Upper lobe of left lung (tissue), 6 donors: Measurements from ENCODE around the gene C6orf47. TPM values are rescaled to one million over a fixed set of nuclear protein-coding genes. Genes with fewer than 3 reads are reported as not detected.
A peak's percentile ranks its signal among the peaks of the same experiment; 100 is the strongest.

Source experiments
- ATAC-seq, 2 donors: fragments of 200-7000 bp; cut with Tn5 transposase; one replicate each; pipeline ENCODE4 v1.9.1; 2022; ENCODE audit warnings: mild to moderate bottlenecking in 2 of 2, moderate library complexity in 2 of 2; ENCODE audit not compliant: low FRiP score in 2 of 2
- DNase-seq, 2 donors: peaks; one replicate each; pipeline ENCODE4 v3.0.0-alpha.2; 2019 to 2020
- H3K27ac ChIP-seq, 4 donors: fragments of 200-600 bp; sonication (generic); one replicate each; pipeline ENCODE4 v1.5.1; 2016 to 2019
- H3K27me3 ChIP-seq, 4 donors: fragments of 200-600 bp; sonication (generic); one replicate each; pipeline ENCODE4 v1.5.1; 2017 to 2019
- H3K36me3 ChIP-seq, 4 donors: fragments of 200-600 bp; sonication (generic); one replicate each; pipeline ENCODE4 v1.5.1; 2016 to 2019
- H3K4me1 ChIP-seq, 4 donors: fragments of 200-600 bp; sonication (generic); one replicate each; pipeline ENCODE4 v1.5.1; 2018 to 2019
- H3K4me3 ChIP-seq, 4 donors: fragments of 200-600 bp; sonication (generic); one replicate each; pipeline ENCODE4 v1.5.1; 2017 to 2019; ENCODE audit warnings: mild to moderate bottlenecking in 2 of 4, moderate library complexity in 1 of 4
- H3K9me3 ChIP-seq, 4 donors: fragments of 200-600 bp; sonication (generic); one replicate each; pipeline ENCODE4 v1.5.1; 2018 to 2019
- EP300 ChIP-seq, 4 donors: sonication (generic); formaldehyde crosslinking; IDR thresholded peaks; one replicate each; pipeline ENCODE4 v1.5.1; 2017; ENCODE audit warnings: antibody characterized with exemption in 4 of 4, control low read depth in 2 of 4
- POLR2A ChIP-seq, 4 donors: fragments of 450-650 bp; IDR thresholded peaks; one replicate each; pipeline ENCODE4 v1.5.1; 2016 to 2017; ENCODE audit warnings: antibody characterized with exemption in 4 of 4, mild to moderate bottlenecking in 2 of 4
- POLR2AphosphoS5 ChIP-seq, 2 donors: sonication (generic); formaldehyde crosslinking; IDR thresholded peaks; one replicate each; pipeline ENCODE4 v1.5.1; 2017; ENCODE audit warnings: antibody characterized with exemption in 2 of 2
- WGBS, 2 donors: methylation state at CpG; one replicate each; pipeline ENCODE4 v1.1.5; 2017 to 2018; 5-methylcytosine and 5-hydroxymethylcytosine counted together
- total RNA-seq, 6 donors: library from RNA; depleted of rRNA in 4 of 6; stranded (reverse); fragments of >200 nt in 4 of 6; gene quantifications; one replicate each; pipeline versions ENCODE4 v1.1.0 to v1.2.1, GENCODE V29; 2016 to 2021
- TF ChIP-seq, protein P1 (sequence below), 6 experiments: fragments of 450-650 bp in 4 of 6; fragments of 200-600 bp in 2 of 6; sonication (generic) in 2 of 6; IDR thresholded peaks; one replicate each; pipeline ENCODE4 v1.5.1; 2016 to 2019; ENCODE audit warnings: antibody characterized with exemption in 6 of 6
- donor health status: DM: no; HTN: no; CAD: no; lungs with moderate emphysema.
- donor health status: DM: no; HTN: yes; CAD: no; lungs with severe emphysema.

C6orf47 gene
- total RNA-seq, 6 donors from 2014 or later, result 25.0 to 30.1 (median 28.4) TPM

DNA sequence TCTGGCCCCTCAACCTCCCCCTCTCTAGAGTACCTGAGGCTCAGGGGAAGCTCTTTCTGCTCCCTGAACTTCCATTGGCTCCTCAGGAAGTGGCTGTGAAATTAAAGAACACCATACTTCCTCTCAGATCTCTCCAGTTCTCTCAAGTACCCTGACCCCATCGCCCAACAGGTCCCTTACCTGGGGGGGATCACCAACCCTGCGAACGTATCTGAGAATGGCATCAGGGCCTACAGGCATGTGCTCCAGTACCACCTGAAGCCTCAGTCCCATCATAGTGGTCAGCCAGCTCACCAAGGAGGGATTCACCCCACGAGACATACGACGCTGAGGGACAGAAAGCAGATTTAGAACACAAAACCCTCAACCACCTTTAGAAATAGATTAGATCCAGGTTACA is 20.0 kb downstream of the C6orf47 start:
- ATAC-seq, result no peak
- DNase-seq, result no peak
- Histone ChIP-seq H3K27ac (no peak overlapping the region), H3K4me1 (no peaks in the 10 kb centered on the region), H3K4me3 (no peak overlapping the region), H3K27me3 (no peaks in the 10 kb centered on the region), H3K9me3 (no peaks in the 10 kb centered on the region), H3K36me3 (peaks cover 74 to 100% (median 92%) of the 10 kb centered on the region in 4 donors)
- WGBS, 2 donors, result 97 to 98% methylated on average over 6 of the region's 6 CpGs
- TF ChIP-seq, protein P1, sequence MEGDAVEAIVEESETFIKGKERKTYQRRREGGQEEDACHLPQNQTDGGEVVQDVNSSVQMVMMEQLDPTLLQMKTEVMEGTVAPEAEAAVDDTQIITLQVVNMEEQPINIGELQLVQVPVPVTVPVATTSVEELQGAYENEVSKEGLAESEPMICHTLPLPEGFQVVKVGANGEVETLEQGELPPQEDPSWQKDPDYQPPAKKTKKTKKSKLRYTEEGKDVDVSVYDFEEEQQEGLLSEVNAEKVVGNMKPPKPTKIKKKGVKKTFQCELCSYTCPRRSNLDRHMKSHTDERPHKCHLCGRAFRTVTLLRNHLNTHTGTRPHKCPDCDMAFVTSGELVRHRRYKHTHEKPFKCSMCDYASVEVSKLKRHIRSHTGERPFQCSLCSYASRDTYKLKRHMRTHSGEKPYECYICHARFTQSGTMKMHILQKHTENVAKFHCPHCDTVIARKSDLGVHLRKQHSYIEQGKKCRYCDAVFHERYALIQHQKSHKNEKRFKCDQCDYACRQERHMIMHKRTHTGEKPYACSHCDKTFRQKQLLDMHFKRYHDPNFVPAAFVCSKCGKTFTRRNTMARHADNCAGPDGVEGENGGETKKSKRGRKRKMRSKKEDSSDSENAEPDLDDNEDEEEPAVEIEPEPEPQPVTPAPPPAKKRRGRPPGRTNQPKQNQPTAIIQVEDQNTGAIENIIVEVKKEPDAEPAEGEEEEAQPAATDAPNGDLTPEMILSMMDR (IDR thresholded peaks at IDR 0.05), result no peak
- no peak for TF ChIP-seq POLR2A (IDR thresholded peaks at IDR 0.05)
- TF ChIP-seq POLR2AphosphoS5 (IDR thresholded peaks at IDR 0.05), result no peak
- TF ChIP-seq EP300 (IDR thresholded peaks at IDR 0.05), result no peak

DNA sequence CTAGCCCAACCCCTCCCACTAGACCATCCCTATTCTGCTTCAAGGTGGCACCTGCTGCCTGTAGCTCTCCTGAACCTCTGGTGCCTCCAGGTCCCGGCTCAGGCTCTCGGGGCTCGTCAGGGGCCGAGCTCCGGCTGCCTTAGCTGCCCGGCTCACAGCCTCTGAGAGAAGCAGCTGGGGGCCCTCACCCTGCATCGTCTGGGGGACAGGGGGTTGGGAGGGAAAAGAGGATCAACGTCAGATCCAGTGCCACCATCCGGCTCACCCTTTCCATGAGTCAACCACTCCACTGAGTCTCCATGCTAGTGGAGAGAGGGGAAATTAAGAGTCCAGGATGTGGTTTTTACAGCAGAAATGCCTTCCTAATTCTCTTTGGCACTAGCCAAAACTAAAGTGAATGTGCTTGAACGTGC is 21.1 kb downstream of the C6orf47 start:
- TF ChIP-seq POLR2A (IDR thresholded peaks at IDR 0.05) (no peak), POLR2AphosphoS5 (IDR thresholded peaks at IDR 0.05) (no peak), EP300 (IDR thresholded peaks at IDR 0.05) (no peak)
- TF ChIP-seq, protein P1 (IDR thresholded peaks at IDR 0.05), result no peak
- no peak overlapping the region for H3K27ac ChIP-seq
- no peaks in the 10 kb centered on the region for H3K9me3 ChIP-seq
- no peak for ATAC-seq
- no peak overlapping the region for H3K4me3 ChIP-seq
- H3K27me3 ChIP-seq, result no peaks in the 10 kb centered on the region
- WGBS, 2 donors, result 74 to 76% methylated on average over 9 to 10 of the region's 10 CpGs
- H3K36me3 ChIP-seq, result peaks cover 69 to 100% (median 92%) of the 10 kb centered on the region in 4 donors
- no peaks in the 10 kb centered on the region for H3K4me1 ChIP-seq
- no peak for DNase-seq

DNA sequence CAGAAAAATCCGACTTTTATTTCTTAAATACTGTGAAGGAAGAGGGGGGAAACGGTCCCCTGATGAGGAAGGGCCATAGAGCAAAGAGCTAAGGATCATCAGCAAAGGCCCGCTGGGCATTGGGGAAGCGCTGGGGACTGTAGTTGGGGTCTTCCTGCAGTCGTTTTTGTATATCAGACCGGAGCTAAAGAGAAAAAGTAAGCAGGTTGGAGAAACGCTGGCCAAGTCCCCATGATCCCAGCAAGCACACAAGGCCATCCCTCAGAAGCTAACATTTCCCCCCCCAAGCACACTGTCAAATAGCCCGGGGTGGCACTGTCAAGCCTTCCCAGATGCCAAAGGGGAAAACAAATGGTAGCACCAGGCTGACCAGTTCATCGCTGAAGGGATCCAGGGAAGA is 21.5 kb downstream of the C6orf47 start:
- Histone ChIP-seq H3K4me1 (no peaks in the 10 kb centered on the region), H3K27ac (no peak overlapping the region), H3K4me3 (no peak overlapping the region), H3K27me3 (no peaks in the 10 kb centered on the region), H3K36me3 (peaks cover 69 to 100% (median 92%) of the 10 kb centered on the region in 4 donors), H3K9me3 (no peaks in the 10 kb centered on the region)
- 85 to 91% methylated on average over 9 of the region's 9 CpGs for WGBS, 2 donors
- ATAC-seq (no peak), DNase-seq (no peak)
- TF ChIP-seq EP300 (IDR thresholded peaks at IDR 0.05) (no peak), POLR2A (IDR thresholded peaks at IDR 0.05) (no peak), POLR2AphosphoS5 (IDR thresholded peaks at IDR 0.05) (no peak)
- TF ChIP-seq, protein P1 (IDR thresholded peaks at IDR 0.05), result no peak

DNA sequence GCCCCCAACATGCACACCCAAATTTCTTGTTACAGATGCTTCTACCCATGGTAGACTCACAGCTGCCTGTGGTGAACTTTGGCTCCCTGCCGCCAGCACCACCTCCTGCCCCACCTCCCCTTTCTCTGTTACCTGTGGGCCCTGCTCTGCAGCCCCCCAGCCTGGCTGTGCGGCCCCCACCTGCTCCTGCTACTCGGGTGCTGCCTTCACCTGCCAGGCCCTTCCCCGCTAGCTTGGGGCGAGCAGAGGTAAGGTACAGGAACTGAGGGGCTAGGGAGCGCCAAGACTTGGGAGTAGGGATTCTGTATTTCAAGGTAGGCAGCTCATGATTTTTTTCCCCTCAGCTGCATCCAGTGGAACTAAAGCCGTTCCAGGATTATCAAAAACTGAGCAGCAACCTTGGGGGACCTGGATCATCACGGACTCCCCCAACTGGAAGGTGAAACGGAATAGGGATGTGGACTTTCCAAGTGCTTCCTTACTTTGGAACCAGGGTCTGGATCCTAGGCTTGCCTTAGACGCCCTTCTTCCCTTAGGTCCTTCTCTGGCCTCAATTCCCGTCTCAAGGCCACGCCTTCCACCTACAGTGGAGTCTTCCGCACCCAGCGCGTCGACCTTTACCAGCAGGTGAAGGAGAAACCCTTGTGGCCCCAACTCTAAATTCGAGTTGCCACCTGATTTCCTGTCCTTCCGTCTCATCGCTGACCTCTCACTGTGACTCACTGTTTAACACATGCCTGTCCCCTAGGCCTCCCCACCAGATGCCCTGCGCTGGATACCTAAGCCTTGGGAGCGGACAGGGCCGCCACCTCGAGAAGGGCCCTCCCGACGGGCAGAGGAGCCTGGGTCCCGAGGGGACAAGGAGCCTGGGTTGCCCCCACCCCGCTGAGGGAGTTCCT is 23.6 kb downstream of the C6orf47 start:
- Histone ChIP-seq H3K27me3 (no peaks in the 10 kb centered on the region), H3K4me3 (no peak overlapping the region), H3K27ac (no peak overlapping the region), H3K4me1 (no peaks in the 10 kb centered on the region), H3K36me3 (peaks cover 64 to 100% (median 95%) of the 10 kb centered on the region in 4 donors), H3K9me3 (no peaks in the 10 kb centered on the region)
- 88 to 90% methylated on average over 22 to 26 of the region's 27 CpGs for WGBS, 2 donors
- DNase-seq (peak in 1 of 2 donors; percentile 58), ATAC-seq (peak in 1 of 2 donors; percentile 8)
- TF ChIP-seq EP300 (IDR thresholded peaks at IDR 0.05) (no peak), POLR2A (IDR thresholded peaks at IDR 0.05) (no peak), POLR2AphosphoS5 (IDR thresholded peaks at IDR 0.05) (no peak)
- TF ChIP-seq, protein P1 (IDR thresholded peaks at IDR 0.05), result no peak
